Frontal cortex (tissue), 4 donors: ENCODE results near the gene SMPX. TPM values are rescaled to one million over a fixed set of nuclear protein-coding genes. Genes with fewer than 3 reads are reported as not detected.

Source experiments
- DNase-seq, 2 donors: peaks; one replicate each; pipeline ENCODE4 v3.0.0; 2012; ENCODE audit warnings: low spot score in 2 of 2
- FAIRE-seq: peaks from 2 replicates; lab custom pipeline; 2012; peaks lifted over from hg19 to GRCh38; lab: Jason Lieb, UNC
- total RNA-seq: library from RNA; depleted of rRNA; stranded (reverse); fragments of >200 nt; gene quantifications from one replicate; pipeline ENCODE4 v1.2.3, GENCODE V29; 2014
- donor health status: control.
- donor health status: control.
- donor health status: control.

SMPX gene
- total RNA-seq, 1 donor from 2014 or later, result not detected

- FAIRE-seq (no peak), DNase-seq (no peak)
Observed at GRCh38 chrX:21661316-21661715, 96.6 kb downstream of the SMPX start.

GRCh38 chrX:21660156-21660555, 97.8 kb downstream of the SMPX start:
- FAIRE-seq (no peak), DNase-seq (no peak)

- DNase-seq, result no peak
- no peak for FAIRE-seq
Observed at GRCh38 chrX:21659320-21659719, 98.6 kb downstream of the SMPX start.

GRCh38 chrX:21658746-21659145, 99.2 kb downstream of the SMPX start:
- FAIRE-seq (no peak), DNase-seq (no peak)

GRCh38 chrX:21658152-21658737, 99.7 kb downstream of the SMPX start, which contains the start of gene KLHL34:
Gene KLHL34, minus strand, starts transcription at chrX:21658330. Its CDS starts 542 bp downstream, at chrX:21657788.
- peak in 1 of 2 donors; percentile 20 for DNase-seq
- no peak for FAIRE-seq

GRCh38 chrX:21657318-21658151, 100.4 kb downstream of the SMPX start:
- FAIRE-seq, result no peak
- no peak for DNase-seq

- FAIRE-seq (no peak), DNase-seq (no peak)
Observed at GRCh38 chrX:21656587-21657317, 101.2 kb downstream of the SMPX start.

Other genes with a start within 250 kb of the SMPX start
- not detected for gene KLHL34, start 99.8 kb downstream of the SMPX start, total RNA-seq
- gene MBTPS2, start 81.5 kb upstream of the SMPX start, total RNA-seq, result 9.0 TPM
- 0.82 TPM for gene YY2, start 97.9 kb upstream of the SMPX start, total RNA-seq
- 218 TPM for gene SMS, start 182.6 kb upstream of the SMPX start, total RNA-seq